SKM-1 (cell line): Measurements from ENCODE around the gene NUDT22.

ENCODE experiments used
- DNase-seq: peaks from one replicate; lab custom pipeline; 2025; ENCODE audit not compliant: unreplicated experiment; lab: John Stamatoyannopoulos, UW

Gene NUDT22

GRCh38 chr11:64253043-64253442, 27.0 kb downstream of the NUDT22 start:
- DNase-seq: no peak

- DNase-seq: no peak
Measured at GRCh38 chr11:64253481-64253880, 27.4 kb downstream of the NUDT22 start.

- DNase-seq: no peak
Measured at GRCh38 chr11:64254326-64254725, 28.3 kb downstream of the NUDT22 start.

GRCh38 chr11:64255135-64256128, 29.4 kb downstream of the NUDT22 start:
- no peak for DNase-seq

GRCh38 chr11:64256300-64256699, 30.2 kb downstream of the NUDT22 start:
- no peak for DNase-seq

- DNase-seq: no peak
Measured at GRCh38 chr11:64258356-64258755, 32.3 kb downstream of the NUDT22 start.

- DNase-seq: no peak
Measured at GRCh38 chr11:64258946-64259532, 33.0 kb downstream of the NUDT22 start.

GRCh38 chr11:64259533-64260067, 33.5 kb downstream of the NUDT22 start:
- no peak for DNase-seq

- no peak for DNase-seq
Measured at GRCh38 chr11:64260147-64260708, 34.2 kb downstream of the NUDT22 start.

GRCh38 chr11:64261556-64262080, 35.5 kb downstream of the NUDT22 start:
- DNase-seq: no peak

- no peak for DNase-seq
Measured at GRCh38 chr11:64262271-64263002, 36.4 kb downstream of the NUDT22 start.

GRCh38 chr11:64263021-64263946, 37.2 kb downstream of the NUDT22 start:
- DNase-seq: no peak

GRCh38 chr11:64263947-64264317, 37.9 kb downstream of the NUDT22 start:
- no peak for DNase-seq

- DNase-seq: no peak
Measured at GRCh38 chr11:64264371-64264852, 38.3 kb downstream of the NUDT22 start.

- no peak for DNase-seq
Measured at GRCh38 chr11:64265176-64266160, 39.4 kb downstream of the NUDT22 start.

- no peak for DNase-seq
Measured at GRCh38 chr11:64266339-64266738, 40.3 kb downstream of the NUDT22 start.

- no peak for DNase-seq
Measured at GRCh38 chr11:64267207-64267945, 41.3 kb downstream of the NUDT22 start.
